GM12892 (cell line): ENCODE measurements around the gene IFI44L.

ENCODE experiments used
- POLR2A ChIP-seq: IDR thresholded peaks from 2 replicates; pipeline ENCODE4 v1.6.1; 2011; ENCODE audit warnings: low read depth, low read length, control low read depth
- POLR2AphosphoS5 ChIP-seq: IDR thresholded peaks from 2 replicates; pipeline ENCODE4 v1.6.1; 2011; ENCODE audit warnings: low read depth, low read length, control low read depth
- TAF1 ChIP-seq: IDR thresholded peaks from 2 replicates; pipeline ENCODE4 v1.6.1; 2011; ENCODE audit warnings: low read depth, mild to moderate bottlenecking, control low read depth, low read length, borderline replicate concordance

- TF ChIP-seq POLR2A (no peak), POLR2AphosphoS5 (no peak), TAF1 (no peak)
These were observed 27.0 kb downstream of the IFI44L start for GRCh38 chr1:78647238-78647637.
